HG03045 (cell line): ENCODE data around the gene ZEB1.
"Not testable (repeated sequence)": the region's sequence is repeated elsewhere in the genome, so short reads cannot be mapped to it uniquely, and the experiment has no call there.

Experiments used
- ATAC-seq: cut with Tn5 transposase; IDR thresholded peaks from one replicate; pipeline ENCODE4 v1.9.1; 2021; ENCODE audit warnings: mild to moderate bottlenecking, moderate library complexity; ENCODE audit not compliant: unreplicated experiment

The ZEB1 gene

GRCh38 chr10:31317652-31318381 is 1.2 kb upstream of the ZEB1 start:
- ATAC-seq, result no peak

- peak; percentile 67 for ATAC-seq
Observed at GRCh38 chr10:31318382-31318853, 598 bp upstream of the ZEB1 start.

- ATAC-seq, result peak; percentile 23
Observed at GRCh38 chr10:31319602-31320549, 860 bp downstream of the ZEB1 start.

GRCh38 chr10:31320550-31321211 is 1.7 kb downstream of the ZEB1 start:
- peak; percentile 18 for ATAC-seq

GRCh38 chr10:31321396-31321941 is 2.5 kb downstream of the ZEB1 start:
- ATAC-seq, result no peak

GRCh38 chr10:31322647-31323046 is 3.6 kb downstream of the ZEB1 start:
- ATAC-seq, result no peak

- no peak for ATAC-seq
Observed at GRCh38 chr10:31340343-31340742, 21.3 kb downstream of the ZEB1 start.

- no peak for ATAC-seq
Observed at GRCh38 chr10:31341552-31341951, 22.5 kb downstream of the ZEB1 start.

- ATAC-seq, result no peak
Observed at GRCh38 chr10:31343009-31343408, 24.0 kb downstream of the ZEB1 start.

GRCh38 chr10:31343551-31343950 is 24.5 kb downstream of the ZEB1 start:
- no peak for ATAC-seq

GRCh38 chr10:31345886-31346285 is 26.9 kb downstream of the ZEB1 start:
- no peak for ATAC-seq

- ATAC-seq, result no peak
Observed at GRCh38 chr10:31346953-31347352, 27.9 kb downstream of the ZEB1 start.

GRCh38 chr10:31347705-31348104 is 28.7 kb downstream of the ZEB1 start:
- no peak for ATAC-seq

GRCh38 chr10:31350891-31351290 is 31.9 kb downstream of the ZEB1 start:
- no peak for ATAC-seq

GRCh38 chr10:31352436-31353226 is 33.6 kb downstream of the ZEB1 start:
- ATAC-seq, result no peak

GRCh38 chr10:31353574-31353973 is 34.6 kb downstream of the ZEB1 start:
- ATAC-seq, result peak; percentile 84

- no peak for ATAC-seq
Observed at GRCh38 chr10:31358688-31359330, 39.8 kb downstream of the ZEB1 start.

- no peak for ATAC-seq
Observed at GRCh38 chr10:31359979-31360378, 41.0 kb downstream of the ZEB1 start.

- not testable (repeated sequence) for ATAC-seq
Observed at GRCh38 chr10:31361475-31361874, 42.5 kb downstream of the ZEB1 start.
